Endodermal cell (in vitro differentiated cells): ENCODE data around the gene TCF12. TPM values are rescaled to one million over a fixed set of nuclear protein-coding genes. Genes with fewer than 3 reads are reported as not detected.

Experiments used
- DNase-seq: peaks from one replicate; pipeline ENCODE4 v3.0.0-alpha.2; 2017
- H3K27ac ChIP-seq: 2 replicates; pipeline ENCODE4 v1.5.1; 2013; ENCODE audit warnings: mild to moderate bottlenecking, low read depth, low read length, moderate library complexity
- H3K27me3 ChIP-seq: 2 replicates; pipeline ENCODE4 v1.6.1; 2013; ENCODE audit warnings: mild to moderate bottlenecking, low read length, moderate library complexity; ENCODE audit not compliant: insufficient read depth, control insufficient read depth, poor library complexity, severe bottlenecking
- H3K36me3 ChIP-seq: 2 replicates; pipeline ENCODE4 v1.7.0; 2013; ENCODE audit warnings: mild to moderate bottlenecking, low read length, moderate library complexity; ENCODE audit not compliant: control insufficient read depth, insufficient read depth
- H3K4me1 ChIP-seq: one replicate; pipeline ENCODE4 v1.7.0; 2013; ENCODE audit warnings: low read length; ENCODE audit not compliant: control insufficient read depth, insufficient read depth
- H3K4me3 ChIP-seq: 2 replicates; pipeline ENCODE4 v1.5.1; 2013; ENCODE audit warnings: mild to moderate bottlenecking, low read length, moderate library complexity
- H3K9ac ChIP-seq: 2 replicates; pipeline ENCODE4 v1.6.1; 2013; ENCODE audit warnings: mild to moderate bottlenecking, low read length, moderate library complexity; ENCODE audit not compliant: poor library complexity, severe bottlenecking; ENCODE audit errors: extremely low read depth
- H3K9me3 ChIP-seq: 2 replicates; pipeline ENCODE4 v1.6.1; 2013; ENCODE audit warnings: mild to moderate bottlenecking, low read length, moderate library complexity; ENCODE audit not compliant: control insufficient read depth
- H3K27ac Mint-ChIP-seq: 2 replicates; pipeline ENCODE4 v1.8.0; 2020; ENCODE audit warnings: mixed read lengths
- H3K27me3 Mint-ChIP-seq: 2 replicates; pipeline ENCODE4 v1.8.0; 2021; ENCODE audit warnings: mild to moderate bottlenecking, mixed read lengths; ENCODE audit not compliant: insufficient read depth
- H3K36me3 Mint-ChIP-seq: 2 replicates; pipeline ENCODE4 v1.8.0; 2020; ENCODE audit warnings: low read depth, mixed read lengths
- H3K4me1 Mint-ChIP-seq: 2 replicates; pipeline ENCODE4 v1.8.0; 2020; ENCODE audit warnings: mixed read lengths
- H3K4me3 Mint-ChIP-seq: 2 replicates; pipeline ENCODE4 v1.8.0; 2020; ENCODE audit warnings: mild to moderate bottlenecking, moderate library complexity, mixed read lengths
- H3K9me3 Mint-ChIP-seq: 2 replicates; pipeline ENCODE4 v1.8.0; 2020; ENCODE audit warnings: mild to moderate bottlenecking, mixed read lengths
- WGBS, 2 experiments: methylation state at CpG; one replicate each; pipeline versions ENCODE4 v1.1.5 to v1.1.7; 2013; ENCODE audit warnings: missing lambda C conversion rate in 2 of 2, mixed read lengths in 1 of 2; ENCODE audit not compliant: insufficient coverage in 1 of 2, insufficient read length in 1 of 2; 5-methylcytosine and 5-hydroxymethylcytosine counted together
- total RNA-seq, 2 donors: library from RNA; stranded (reverse); fragmentation: NEBNext Ultra II Directional in 1 of 2; extraction: Animal tissue kit (Norgen Biotek cat#: 25700) in 1 of 2; gene quantifications; 2 replicates in 1 of 2; 3 replicates in 1 of 2; pipeline ENCODE4 v1.2.1, GENCODE V29; 2021
- TF ChIP-seq, protein P1 (sequence below): fragments of 200-600 bp; sonication (generic); conservative IDR thresholded peaks from 2 replicates; pipeline ENCODE4 v1.5.0; 2021; ENCODE audit warnings: antibody characterized with exemption, mild to moderate bottlenecking

The TCF12 gene
- total RNA-seq, 2 donors from 2014 or later: 103 to 121 TPM

DNA sequence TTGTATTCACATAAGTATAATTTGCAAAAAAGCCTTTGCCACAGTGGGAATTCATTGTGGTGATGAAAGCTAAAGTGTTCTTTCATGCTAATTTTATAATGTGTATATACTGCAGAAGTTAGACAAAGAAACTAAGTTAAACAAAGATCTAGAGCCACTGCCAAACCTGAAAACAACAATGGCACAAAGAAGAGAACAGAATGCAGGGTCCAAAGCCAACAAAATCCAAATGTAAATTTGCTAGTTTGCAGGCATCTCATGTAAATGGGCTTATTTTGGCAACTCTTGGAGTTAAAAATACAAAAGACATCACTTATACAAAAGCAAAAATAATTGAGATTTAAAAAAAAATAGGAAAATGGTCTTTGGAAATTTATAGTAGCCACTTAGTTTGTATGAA lies 123.0 kb downstream of the TCF12 start:
- DNase-seq: no peak
- peaks cover under 1% of the 10 kb centered on the region for H3K4me1 ChIP-seq
- no peaks in the 10 kb centered on the region for H3K36me3 ChIP-seq
- no peak overlapping the region for H3K9ac ChIP-seq
- TF ChIP-seq, protein P1, sequence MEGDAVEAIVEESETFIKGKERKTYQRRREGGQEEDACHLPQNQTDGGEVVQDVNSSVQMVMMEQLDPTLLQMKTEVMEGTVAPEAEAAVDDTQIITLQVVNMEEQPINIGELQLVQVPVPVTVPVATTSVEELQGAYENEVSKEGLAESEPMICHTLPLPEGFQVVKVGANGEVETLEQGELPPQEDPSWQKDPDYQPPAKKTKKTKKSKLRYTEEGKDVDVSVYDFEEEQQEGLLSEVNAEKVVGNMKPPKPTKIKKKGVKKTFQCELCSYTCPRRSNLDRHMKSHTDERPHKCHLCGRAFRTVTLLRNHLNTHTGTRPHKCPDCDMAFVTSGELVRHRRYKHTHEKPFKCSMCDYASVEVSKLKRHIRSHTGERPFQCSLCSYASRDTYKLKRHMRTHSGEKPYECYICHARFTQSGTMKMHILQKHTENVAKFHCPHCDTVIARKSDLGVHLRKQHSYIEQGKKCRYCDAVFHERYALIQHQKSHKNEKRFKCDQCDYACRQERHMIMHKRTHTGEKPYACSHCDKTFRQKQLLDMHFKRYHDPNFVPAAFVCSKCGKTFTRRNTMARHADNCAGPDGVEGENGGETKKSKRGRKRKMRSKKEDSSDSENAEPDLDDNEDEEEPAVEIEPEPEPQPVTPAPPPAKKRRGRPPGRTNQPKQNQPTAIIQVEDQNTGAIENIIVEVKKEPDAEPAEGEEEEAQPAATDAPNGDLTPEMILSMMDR: no peak
- H3K9me3 ChIP-seq: no peaks in the 10 kb centered on the region
- Mint-ChIP-seq H3K27me3 (no peaks in the 10 kb centered on the region), H3K27ac (no peak overlapping the region), H3K4me3 (no peak overlapping the region), H3K4me1 (peaks cover 52% of the 10 kb centered on the region), H3K9me3 (no peaks in the 10 kb centered on the region), H3K36me3 (no peaks in the 10 kb centered on the region)
- no peak overlapping the region for H3K4me3 ChIP-seq
- H3K27ac ChIP-seq: no peak overlapping the region
- no peaks in the 10 kb centered on the region for H3K27me3 ChIP-seq

DNA sequence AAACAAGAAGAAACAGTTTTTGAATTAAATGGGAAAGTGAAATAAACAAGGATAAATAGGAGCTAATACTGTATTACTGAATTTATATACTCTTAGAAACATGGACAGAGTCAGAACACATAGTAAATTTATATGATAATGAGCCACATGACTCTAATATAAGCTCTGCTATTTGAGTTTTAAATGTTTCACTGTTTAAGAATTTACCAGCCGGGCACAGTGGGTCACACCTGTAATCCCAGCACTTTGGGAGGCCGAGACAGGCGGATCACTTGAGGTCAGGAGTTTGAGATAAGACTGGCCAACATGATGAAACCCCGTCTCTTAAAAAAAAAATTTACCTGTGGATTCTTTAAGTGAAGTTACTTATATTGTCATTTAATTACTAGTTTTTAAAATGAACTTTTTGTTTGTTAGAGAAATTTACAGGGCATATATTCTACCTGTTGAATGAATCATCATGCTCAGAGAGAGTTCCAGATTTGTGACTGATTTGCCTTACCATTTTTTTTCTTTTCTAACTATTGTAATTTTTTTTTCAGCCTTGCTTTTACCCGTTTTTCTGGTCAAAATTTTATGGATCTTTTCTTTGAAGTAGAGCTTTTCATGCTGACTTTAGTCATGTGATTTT lies 125.7 kb downstream of the TCF12 start:
- Mint-ChIP-seq H3K4me3 (no peak overlapping the region), H3K36me3 (peaks cover 6% of the 10 kb centered on the region), H3K27ac (no peak overlapping the region), H3K4me1 (peaks cover 36% of the 10 kb centered on the region), H3K9me3 (no peaks in the 10 kb centered on the region), H3K27me3 (no peaks in the 10 kb centered on the region)
- H3K4me1 ChIP-seq: no peaks in the 10 kb centered on the region
- no peak overlapping the region for H3K27ac ChIP-seq
- H3K36me3 ChIP-seq: no peaks in the 10 kb centered on the region
- no peaks in the 10 kb centered on the region for H3K9me3 ChIP-seq
- H3K27me3 ChIP-seq: no peaks in the 10 kb centered on the region
- no peak overlapping the region for H3K4me3 ChIP-seq
- no peak overlapping the region for H3K9ac ChIP-seq
- DNase-seq: no peak
- WGBS, 2 experiments: 57 to 77% methylated on average over 1 to 4 of the region's 5 CpGs
- TF ChIP-seq, protein P1: no peak

DNA sequence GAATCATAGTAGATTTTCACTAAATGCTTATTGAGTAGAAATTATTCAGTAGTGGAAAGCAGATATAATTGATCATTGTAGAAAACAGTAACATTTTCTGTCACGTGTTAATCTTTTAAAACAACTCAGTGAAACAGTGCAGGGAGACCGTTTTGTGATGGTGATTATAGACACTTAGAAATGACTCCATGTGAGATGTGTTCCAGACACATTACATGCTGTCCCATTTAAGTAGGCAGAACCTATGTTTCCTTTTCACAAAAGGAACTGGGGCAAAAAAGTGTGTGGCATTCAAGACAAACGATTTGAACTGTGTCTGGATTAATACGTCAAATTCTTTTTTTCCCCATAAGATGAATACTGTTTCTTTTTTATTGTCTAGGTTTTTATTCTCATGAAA lies 126.5 kb downstream of the TCF12 start:
- TF ChIP-seq, protein P1: no peak
- H3K27ac Mint-ChIP-seq: no peak overlapping the region
- H3K4me1 Mint-ChIP-seq: peaks cover 30% of the 10 kb centered on the region

More for the DNA sequence above, 126.5 kb downstream of the TCF12 start:
- H3K27me3 ChIP-seq: no peaks in the 10 kb centered on the region
- H3K9me3 Mint-ChIP-seq: no peaks in the 10 kb centered on the region
- H3K9me3 ChIP-seq: no peaks in the 10 kb centered on the region
- H3K4me3 ChIP-seq: no peak overlapping the region
- peaks cover 6% of the 10 kb centered on the region for H3K36me3 Mint-ChIP-seq
- no peak overlapping the region for H3K9ac ChIP-seq
- no peaks in the 10 kb centered on the region for H3K27me3 Mint-ChIP-seq
- H3K27ac ChIP-seq: no peak overlapping the region
- H3K36me3 ChIP-seq: no peaks in the 10 kb centered on the region
- no peak overlapping the region for H3K4me3 Mint-ChIP-seq
- WGBS, 2 experiments: 95 to 98% methylated on average over 2 to 4 of the region's 4 CpGs
- H3K4me1 ChIP-seq: no peaks in the 10 kb centered on the region
- DNase-seq: no peak
